ENCODE results near the gene CDH6.

Gene CDH6

DNA sequence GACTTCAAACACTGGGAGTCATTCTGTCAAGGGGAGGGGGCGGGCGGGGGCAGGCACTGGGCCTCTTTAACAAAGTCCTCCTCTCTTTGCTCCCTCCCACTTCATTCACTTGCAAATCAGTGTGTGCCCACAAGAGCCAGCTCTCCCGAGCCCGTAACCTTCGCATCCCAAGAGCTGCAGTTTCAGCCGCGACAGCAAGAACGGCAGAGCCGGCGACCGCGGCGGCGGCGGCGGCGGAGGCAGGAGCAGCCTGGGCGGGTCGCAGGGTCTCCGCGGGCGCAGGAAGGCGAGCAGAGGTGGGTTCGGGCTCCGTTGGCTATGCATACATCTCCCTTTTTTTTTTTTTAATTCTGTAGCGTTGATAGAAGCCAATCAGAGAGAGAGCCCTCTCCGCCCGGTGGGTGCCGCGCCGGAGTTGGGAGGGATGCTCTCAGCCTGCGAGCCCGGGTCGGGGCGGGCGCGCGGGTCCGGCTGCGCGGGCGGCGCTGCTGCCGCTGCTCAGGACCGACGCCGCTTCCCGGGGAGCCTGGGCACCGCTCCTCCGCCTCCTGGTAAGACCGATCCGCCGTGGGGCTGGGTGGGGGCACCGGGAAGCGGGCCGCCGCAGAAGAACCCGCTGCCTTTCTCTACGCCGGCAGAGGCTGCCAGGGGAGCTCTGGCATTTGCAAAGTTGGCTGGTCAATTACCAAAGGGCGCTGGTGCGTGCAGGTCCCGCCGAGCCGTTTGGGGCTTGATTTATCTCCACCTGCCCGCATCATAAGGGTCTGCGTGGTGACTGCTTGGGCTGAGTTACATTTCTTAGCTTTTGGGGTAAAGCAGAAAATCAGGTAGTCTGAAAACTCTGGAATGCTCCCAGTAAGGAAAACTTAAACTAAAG is at the start of gene CDH6:
Gene CDH6, plus strand, starts transcription at position 96 of the 877 bp plus-strand sequence. CDS start 73,788 bp downstream, outside the sequence.
- DNase-seq = no peak

DNA sequence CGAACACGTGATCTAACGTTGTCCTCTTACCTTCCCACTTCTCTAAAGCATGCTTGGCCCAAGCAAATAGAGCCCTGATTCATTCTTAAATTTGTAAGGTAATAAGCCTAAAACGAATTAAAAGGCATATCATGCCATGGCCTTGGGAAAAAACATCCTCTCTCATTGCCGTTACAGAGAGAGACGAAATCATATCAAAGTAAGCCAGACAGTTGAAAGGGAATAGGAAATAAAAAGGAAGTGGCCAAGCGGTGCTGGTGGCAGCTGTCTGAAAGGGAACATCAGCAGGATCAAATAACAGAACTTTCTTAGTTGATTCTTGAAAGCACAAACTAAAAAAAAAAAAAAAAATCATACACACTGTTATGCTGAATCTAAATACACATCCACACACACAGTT is 49.1 kb upstream of the CDH6 start:
- no peak for DNase-seq

DNA sequence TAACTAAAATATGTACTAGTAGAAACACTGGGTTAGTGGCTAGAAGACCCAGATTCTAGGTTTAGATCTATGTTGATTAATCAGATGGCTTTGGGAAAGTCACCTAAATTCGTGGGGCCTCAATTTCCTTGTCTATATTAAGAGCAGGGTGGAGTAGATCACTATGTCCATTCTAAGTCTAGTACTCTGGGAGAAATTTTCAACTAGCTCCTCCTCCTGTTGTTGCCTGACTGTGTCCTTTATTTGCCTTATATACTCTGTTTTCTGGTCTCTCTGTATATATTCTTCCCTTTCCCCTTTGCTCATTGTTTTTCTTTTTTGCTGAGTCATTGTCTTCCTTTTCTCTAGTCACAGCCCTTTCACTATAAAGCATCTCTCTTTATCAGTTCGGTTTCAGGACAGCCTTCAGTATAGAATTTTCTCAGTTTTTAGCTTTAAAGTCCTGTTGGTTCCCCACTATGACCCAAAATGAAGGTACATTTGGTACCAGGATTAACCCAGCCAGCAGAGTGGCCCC is 44.5 kb upstream of the CDH6 start:
- DNase-seq = no peak

DNA sequence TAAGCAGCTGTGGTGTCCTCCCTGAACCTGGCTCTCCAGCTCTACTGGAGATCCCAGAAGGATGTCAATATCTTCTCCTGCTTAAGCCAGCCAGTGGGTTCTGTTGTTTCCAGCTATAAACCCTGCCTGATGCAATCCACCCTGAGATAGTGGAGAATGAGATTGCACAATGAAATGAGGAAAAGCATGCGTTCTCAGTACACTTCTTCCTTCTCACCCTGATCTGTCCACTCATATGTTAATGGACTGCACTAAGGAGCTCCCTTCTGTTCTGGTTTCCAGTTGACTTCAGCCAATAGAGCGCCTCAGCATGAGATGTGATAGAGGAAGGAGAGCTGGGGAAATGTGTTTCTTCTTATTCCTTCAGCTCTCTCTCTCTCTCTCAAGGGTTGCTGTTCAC is 40.0 kb upstream of the CDH6 start:
- no peak for DNase-seq

DNA sequence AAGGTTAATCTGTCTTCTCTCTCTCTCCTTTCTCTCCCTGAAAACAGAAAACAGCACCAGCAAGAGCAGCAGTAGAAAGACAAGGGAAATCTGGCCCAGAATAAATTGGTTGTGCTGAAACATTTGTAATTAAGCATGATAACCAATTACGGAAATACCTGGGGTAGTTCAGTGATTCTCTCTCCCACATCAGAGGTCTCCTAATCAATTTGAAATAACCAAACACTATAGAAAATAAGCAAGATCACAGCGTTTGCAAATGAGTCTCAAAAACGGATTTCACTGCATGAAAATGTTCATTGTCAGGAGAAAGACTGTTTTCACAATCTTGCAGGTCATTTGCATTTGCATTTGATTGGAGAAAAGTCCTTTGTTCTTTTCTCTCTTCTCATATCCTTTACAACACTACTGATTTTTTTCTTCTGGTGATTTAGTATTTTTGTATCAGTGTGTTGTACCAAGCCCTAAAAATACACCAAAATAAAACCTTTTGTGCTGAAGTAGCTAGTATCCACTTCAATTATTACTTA is 36.8 kb upstream of the CDH6 start:
- DNase-seq = no peak

DNA sequence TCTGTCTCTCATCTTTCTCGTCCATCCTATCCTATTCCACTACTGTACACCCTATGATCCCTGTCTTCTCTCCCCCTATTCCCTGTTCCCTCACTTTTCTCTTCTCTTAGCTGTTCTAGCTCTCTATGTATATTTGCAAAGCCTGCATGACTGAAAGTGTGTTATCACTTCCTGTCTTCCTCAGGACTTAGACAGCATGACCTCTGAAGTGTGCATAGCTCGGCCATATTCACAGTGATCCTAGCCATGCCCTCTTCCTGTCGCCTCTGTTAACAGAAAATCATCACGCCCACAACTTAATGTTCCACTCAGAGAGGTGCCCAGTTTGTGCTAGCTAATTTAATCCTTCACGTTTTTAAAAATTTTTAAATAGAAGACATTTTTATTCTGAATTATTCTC is 35.8 kb upstream of the CDH6 start:
- no peak for DNase-seq

DNA sequence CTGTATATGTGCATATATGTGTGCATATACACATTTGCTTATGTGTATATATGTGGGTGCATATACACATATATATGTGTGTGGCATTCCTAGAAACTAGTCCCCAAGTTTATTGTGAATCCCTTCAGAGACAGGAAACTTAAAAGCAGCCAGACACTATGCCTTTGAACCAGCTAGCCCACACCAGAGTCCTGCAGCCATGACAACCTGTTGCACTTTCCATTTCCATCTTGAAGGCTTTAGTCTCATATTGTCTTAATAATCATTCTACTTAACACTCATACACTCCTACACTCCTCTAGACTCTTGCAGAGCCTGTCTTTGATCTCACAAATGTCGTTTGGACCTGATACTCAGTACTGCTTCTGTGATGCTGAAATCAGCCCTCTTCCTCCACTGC is 34.8 kb upstream of the CDH6 start:
- DNase-seq = no peak

DNA sequence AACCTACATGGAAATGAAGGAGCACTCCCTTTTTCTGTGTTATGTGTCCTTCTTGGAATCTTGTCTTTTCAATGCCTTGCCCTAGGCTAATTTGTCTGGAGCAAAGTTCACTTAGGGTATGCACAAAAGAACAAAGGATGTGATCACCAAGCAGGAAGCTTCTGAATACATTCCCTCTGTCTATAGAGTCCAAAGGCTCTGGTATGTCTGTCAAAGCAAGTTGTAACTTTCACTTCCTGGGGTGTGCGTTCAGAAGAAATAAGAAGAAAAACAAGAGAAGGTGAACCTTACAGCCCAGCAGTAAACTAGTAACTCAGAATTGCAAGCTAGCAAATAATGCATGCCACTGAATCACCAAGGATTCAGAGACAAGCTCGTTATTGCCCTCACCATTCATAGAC is 31.7 kb upstream of the CDH6 start:
- DNase-seq = no peak

DNA sequence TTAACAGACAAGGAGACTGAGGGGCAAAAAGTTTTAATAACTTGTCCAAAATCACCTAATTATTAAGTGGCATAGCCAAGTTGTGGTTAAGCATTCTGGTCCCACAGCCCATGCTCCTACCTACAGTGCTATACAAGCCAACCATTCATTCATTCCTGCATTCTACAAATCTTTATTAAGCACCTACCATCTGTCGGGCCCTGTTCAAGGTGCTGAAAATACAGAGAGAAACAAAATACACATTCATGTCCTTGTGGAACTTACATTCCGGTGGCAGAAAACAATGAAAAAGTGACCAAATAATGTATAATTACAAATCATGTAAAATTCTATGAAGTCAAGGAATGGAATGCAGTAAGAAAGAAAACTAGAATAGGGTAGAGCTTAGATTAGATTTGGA is 27.8 kb upstream of the CDH6 start:
- DNase-seq = no peak

DNA sequence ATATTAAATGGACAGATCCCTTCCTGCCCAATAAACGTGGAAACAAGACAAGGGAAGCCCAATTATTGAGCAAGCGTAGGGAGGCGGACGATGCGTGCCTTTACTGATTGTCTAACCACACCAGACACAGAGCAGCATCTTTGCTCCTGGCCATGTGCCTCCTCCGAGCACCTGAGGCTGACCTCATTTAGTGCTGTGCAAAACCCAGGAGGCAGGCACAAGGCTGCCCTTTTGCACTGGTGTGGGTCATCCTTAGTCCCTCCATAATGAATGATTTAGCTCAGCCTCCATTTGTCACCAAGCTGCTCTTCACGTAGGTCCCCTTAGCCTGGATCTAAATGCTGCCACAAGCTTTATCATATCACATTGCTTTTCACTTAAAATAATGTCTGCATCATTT is 24.1 kb upstream of the CDH6 start:
- no peak for DNase-seq

DNA sequence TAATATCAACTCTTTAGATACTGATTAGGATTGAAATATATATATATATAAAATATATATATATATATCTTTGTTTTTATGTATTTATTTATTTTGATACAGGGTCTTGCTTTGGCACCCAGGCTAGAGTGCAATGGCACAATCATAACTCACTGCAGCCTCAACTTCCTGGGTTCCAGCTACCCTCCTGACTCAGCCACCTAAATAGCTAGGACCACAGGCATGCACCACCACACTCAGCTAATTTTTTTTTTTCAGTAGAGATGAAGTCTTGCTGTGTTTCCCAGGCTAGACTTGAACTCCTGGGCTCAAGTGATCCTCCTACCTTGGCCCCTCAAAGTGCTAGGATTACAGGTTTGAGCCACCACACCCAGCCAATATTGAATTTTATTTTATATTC is 20.6 kb upstream of the CDH6 start:
- no peak for DNase-seq

DNA sequence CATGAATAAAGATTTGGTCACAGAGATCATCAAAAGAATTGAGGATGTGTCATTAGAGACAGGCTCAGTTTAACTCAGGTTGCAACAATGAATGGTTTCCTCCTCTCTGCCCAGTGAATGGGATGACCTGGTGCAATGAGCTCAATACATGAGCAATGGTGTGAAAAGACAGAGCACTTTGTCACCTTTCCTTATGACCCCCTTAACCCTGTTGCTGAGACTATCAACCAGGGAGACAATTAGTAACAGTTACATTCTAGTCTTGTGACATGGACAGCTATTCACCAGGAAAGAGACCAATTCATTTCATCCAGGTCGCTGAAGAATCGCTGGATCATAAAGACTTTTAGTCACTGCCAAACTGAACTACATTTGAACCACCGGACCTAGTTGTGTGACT is 19.9 kb upstream of the CDH6 start:
- DNase-seq = no peak

DNA sequence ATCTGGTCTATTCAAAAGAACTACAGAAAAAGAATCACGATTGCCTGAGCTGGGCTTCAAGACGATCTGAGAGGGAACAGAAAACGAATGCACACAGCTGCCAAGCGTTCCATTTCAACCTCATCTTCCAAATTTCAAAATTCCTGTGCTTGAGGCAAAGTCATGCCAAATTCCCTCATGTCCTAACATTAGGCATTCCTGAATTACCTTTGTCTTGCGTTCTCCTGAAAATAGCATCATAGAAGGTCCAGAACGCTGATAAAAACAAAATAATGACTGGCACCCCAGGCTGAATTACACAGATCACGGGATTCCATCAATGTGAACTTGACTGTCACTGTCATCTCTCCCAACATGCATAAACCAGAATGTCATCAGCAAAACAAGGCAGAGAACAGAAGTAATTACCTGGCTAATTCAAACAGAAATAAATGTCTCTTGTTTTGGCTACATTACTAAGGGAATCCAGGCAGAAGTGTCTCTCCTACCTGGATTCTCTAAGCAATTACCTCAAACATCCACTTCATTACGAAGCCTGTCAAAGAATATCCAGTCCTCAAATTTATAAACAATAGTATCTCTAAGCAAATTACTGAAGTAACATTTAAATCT is 12.0 kb upstream of the CDH6 start:
- DNase-seq = no peak

DNA sequence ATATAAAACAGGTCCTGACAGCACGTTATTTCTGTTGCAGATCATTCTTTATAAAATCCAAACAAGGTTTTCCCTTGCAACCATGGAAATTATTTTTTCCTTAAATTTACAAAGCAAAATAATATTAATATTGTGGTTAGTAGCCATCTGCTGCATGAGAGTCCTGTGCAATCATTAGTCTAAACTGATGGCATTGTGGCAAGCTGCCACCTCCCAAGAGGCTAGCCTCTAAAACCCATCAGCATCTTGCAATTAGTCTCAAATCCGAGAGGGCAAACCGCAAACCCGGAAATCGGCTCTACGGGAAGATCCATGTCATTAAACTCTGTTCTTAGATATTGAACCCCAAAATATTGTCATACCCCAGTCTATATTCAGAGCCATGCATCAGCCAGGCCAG is 11.3 kb upstream of the CDH6 start:
- no peak for DNase-seq

DNA sequence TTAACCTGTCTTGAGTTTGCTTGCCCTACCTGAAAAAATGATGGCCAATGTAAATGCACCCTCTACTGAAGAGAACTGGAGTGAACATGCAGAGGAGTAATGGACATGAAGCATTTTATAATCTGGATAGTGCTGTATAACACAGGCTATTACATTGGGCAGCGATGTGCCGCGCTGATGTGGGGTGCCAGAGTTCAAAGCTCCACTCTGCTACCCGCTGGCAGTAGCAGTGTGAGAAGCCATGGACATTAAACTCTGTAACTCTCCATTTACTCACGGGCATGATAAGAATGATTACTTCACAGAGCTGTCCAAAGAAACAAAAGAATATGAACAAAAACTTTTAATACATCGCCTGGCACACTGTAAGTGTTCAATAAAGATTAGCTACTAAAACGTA is 7.5 kb upstream of the CDH6 start:
- DNase-seq = no peak

DNA sequence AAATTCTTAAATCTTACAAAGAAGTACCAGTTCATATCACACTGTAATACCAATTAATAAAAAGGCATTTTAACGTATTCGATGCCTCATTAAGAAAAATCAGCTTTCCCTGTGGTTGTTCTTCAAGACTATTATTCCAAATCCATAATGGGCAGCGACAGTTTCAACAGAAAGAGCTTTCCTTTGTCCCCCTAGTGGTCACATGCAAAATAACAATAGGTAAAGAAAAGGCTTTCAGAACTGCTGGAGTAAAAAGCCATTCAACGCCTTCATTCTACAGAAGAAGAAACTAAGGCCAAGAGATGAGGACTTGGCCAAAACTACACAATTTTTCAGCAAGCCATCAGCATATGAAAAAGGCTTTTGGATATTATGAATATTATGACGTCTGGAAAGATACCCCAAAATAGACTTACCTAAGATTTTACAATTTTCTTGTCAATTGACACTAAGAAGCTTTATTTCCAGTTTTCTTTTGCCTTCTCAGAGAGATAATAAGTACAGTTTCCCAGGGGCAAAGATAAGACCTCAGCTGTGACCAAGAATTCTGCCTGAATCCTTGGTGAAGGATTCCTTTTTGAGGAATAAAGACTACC is 6.7 kb upstream of the CDH6 start:
- DNase-seq = no peak

DNA sequence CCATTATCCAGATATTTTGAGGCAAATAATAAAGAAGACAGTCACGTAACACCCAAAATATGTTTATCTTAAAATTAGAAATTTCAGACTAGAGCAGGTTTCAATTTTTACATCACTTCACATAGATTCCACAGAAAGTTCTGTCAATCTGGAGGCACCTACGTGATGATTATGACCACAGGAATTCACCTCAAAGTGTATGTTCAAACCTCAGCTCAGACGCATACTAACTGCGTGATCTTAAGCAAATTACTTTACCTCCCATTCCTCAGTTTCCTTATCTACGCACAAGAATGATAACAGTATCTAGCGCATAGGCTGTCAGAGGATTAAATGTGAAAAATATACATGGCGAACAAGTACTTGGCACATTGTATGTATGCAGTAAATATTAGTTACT is 5.9 kb upstream of the CDH6 start:
- no peak for DNase-seq

DNA sequence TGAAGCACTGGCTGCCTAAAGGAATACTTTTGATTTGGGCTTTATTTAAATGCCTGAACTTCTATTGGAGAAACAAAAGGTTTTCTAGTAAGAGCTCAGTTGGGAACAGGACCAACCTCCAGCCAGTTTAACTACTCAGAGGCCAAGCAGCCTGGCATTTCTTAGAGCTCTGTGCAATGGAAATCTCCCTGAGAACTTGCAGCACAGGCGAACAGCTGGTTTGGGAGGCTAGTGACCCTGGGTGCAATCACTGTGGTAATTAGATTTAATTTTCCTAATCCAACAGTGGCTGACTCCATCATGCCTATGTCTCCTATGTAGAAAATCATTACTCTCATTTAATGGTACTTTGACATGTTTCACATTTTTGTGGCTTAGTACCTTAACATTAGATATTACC is 1.0 kb upstream of the CDH6 start:
- DNase-seq = no peak

DNA sequence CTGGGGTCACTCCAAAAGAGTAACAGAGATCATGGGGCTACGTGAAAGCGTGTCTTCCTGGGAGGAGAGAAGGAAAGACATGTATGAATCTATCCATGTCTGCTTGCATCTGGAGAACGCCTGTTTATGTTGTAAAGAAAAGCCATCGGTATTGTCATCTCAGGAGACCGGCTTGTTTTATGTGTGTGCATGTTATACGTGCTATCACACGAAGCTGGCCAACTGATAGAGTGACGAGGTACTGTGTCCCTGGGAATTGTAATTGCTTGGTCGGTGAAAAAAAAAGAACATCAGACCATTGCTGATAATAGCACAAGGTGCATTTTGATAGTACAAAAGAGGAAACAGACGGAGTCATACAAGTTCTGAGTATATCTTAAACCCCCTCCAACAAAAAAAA is 370 bp upstream of the CDH6 start:
- no peak for DNase-seq

DNA sequence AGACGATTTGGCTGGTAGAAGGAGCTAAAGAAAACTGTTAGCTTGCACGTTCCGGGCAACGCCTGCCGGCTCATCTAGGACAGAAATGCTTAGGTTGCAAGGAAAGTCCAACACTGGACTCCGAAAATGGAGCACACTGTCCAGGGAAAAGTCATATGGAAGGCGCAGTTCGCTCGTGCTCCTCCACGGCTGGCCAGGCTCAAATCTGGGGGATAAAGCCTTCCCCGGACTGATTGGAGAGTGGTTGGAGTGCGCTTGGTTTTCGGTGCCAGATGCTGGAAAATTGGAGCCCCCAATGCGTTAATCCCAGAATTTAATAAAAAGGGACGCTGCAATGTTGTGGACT is 955 bp downstream of the CDH6 start:
- DNase-seq = no peak

DNA sequence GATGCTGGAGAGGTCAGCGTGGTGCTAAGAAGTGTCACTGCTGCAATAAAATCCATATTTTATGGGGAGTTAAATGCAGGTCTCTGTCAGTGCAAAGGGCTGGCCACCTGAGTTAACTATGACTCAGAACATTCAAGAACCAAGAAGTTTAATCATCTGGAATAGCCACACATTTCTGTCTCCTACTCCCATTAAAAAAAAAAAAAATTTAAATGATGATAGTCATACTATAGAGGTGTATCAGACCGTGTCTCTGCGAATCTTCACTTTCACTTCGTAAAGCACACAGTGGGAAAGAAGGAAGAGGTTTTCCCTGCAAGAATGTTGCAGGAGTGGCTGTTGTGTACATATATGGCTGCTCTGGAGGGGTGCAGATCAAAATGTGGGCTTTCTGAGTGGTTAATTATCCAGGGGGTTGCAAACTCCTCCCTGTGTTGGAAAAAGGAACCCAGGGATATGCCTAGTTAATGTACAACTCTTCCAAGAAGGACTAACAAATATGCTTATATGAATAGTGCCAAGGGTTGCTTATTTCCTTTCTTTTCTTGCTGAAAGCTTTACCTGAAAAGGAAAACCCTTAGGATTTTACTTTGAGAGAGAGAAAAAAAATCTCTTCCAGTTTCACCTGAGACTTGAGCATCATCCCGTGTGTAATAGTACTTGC is 1.5 kb downstream of the CDH6 start:
- DNase-seq = no peak

DNA sequence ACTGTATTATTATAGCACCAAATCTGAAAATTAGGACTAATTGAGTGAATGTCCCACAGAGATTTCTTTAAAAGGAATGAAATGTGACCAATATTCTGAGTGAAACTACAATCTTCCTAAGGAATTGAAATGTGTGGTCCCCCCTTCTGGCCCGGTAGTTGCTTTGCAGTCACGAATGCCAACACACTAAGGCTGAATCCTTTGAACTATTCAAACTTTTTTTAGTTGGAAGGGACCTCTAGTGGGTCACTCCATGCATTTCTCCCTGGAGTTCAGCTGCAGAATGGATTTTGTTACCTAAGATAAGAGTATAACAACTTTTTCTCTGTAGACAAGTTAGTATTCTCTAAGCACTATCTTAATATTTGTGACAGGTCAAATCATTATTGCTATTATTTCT is 2.8 kb downstream of the CDH6 start:
- DNase-seq = no peak

DNA sequence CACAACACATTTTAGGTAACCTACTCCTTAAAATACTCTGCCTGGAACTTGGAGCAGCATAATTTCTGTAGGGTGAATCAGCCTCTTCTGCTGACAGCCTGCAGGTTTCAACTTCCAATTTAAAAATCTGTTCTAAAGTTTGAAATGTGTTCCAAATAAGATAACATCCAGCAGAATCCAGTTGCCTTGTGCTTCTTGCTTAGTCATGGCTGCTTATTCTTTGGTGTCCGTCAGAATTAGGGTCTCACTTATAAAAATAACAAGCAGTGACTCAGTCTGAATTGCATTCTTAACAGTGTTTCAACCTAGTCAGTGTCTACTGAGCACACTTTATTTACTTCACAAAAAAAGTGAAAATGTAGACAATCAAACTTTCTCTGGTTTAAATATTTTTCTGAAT is 3.7 kb downstream of the CDH6 start:
- no peak for DNase-seq

All from activated CD4-positive, alpha-beta T cell treated with anti-CD3 and anti-CD28 coated beads for 4 hours (primary cell).